HG03342 (cell line): ENCODE results near the gene CXCR3.
A peak's percentile ranks its signal among the peaks of the same experiment; 100 is the strongest.
"Not testable (repeated sequence)": the region's sequence is repeated elsewhere in the genome, so short reads cannot be mapped to it uniquely, and the experiment has no call there.

Experiments
- ATAC-seq: cut with Tn5 transposase; IDR thresholded peaks from one replicate; pipeline ENCODE4 v1.9.1; 2021; ENCODE audit warnings: mild to moderate bottlenecking, moderate library complexity; ENCODE audit not compliant: unreplicated experiment

CXCR3 gene

GRCh38 chrX:71618303-71618721 lies at the start of gene CXCR3:
CXCR3 (minus strand) TSS chrX:71618511; CDS start chrX:71618449, 62 bp downstream.
- ATAC-seq: peak; percentile 41

- ATAC-seq: no peak
Observed at GRCh38 chrX:71667328-71668247, 49.3 kb upstream of the CXCR3 start, which contains the start of gene LOC101059915. LOC101059915 (plus strand) TSS chrX:71667546.

- no peak for ATAC-seq
Observed at GRCh38 chrX:71666240-71667223, 48.2 kb upstream of the CXCR3 start.

GRCh38 chrX:71665747-71666146 lies 47.4 kb upstream of the CXCR3 start:
- no peak for ATAC-seq

GRCh38 chrX:71664889-71665491 lies 46.7 kb upstream of the CXCR3 start:
- ATAC-seq: no peak

GRCh38 chrX:71664202-71664601 lies 45.9 kb upstream of the CXCR3 start:
- not testable (repeated sequence) for ATAC-seq

- not testable (repeated sequence) for ATAC-seq
Observed at GRCh38 chrX:71663238-71663637, 44.9 kb upstream of the CXCR3 start.

- not testable (repeated sequence) for ATAC-seq
Observed at GRCh38 chrX:71662654-71663053, 44.3 kb upstream of the CXCR3 start.

- ATAC-seq: no peak
Observed at GRCh38 chrX:71661919-71662318, 43.6 kb upstream of the CXCR3 start.

- ATAC-seq: no peak
Observed at GRCh38 chrX:71660562-71661416, 42.5 kb upstream of the CXCR3 start.

- ATAC-seq: no peak
Observed at GRCh38 chrX:71659959-71660358, 41.6 kb upstream of the CXCR3 start.

- no peak for ATAC-seq
Observed at GRCh38 chrX:71659342-71659741, 41.0 kb upstream of the CXCR3 start.

GRCh38 chrX:71657267-71657666 lies 39.0 kb upstream of the CXCR3 start:
- no peak for ATAC-seq

- no peak for ATAC-seq
Observed at GRCh38 chrX:71653344-71653743, 35.0 kb upstream of the CXCR3 start.

GRCh38 chrX:71652405-71652804 lies 34.1 kb upstream of the CXCR3 start:
- ATAC-seq: no peak

- peak; percentile 77 for ATAC-seq
Observed at GRCh38 chrX:71650333-71650969, 32.1 kb upstream of the CXCR3 start.

GRCh38 chrX:71644406-71644805 lies 26.1 kb upstream of the CXCR3 start:
- ATAC-seq: not testable (repeated sequence)

GRCh38 chrX:71640002-71640401 lies 21.7 kb upstream of the CXCR3 start:
- no peak for ATAC-seq

GRCh38 chrX:71638409-71638808 lies 20.1 kb upstream of the CXCR3 start:
- no peak for ATAC-seq
